GM18508 (cell line): ENCODE results near the gene SDHAF1.
A peak's percentile ranks its signal among the peaks of the same experiment; 100 is the strongest.
"Not testable (repeated sequence)": the region's sequence is repeated elsewhere in the genome, so short reads cannot be mapped to it uniquely, and the experiment has no call there.

Experiments
- ATAC-seq: cut with Tn5 transposase; IDR thresholded peaks from one replicate; pipeline ENCODE4 v1.9.1; 2021; ENCODE audit warnings: moderate number of reproducible peaks; ENCODE audit not compliant: insufficient read depth, unreplicated experiment

Gene SDHAF1

GRCh38 chr19:35995048-35995993 is at the start of gene SDHAF1:
Gene SDHAF1 (plus strand): TSS chr19:35995188. CDS start chr19:35995275, 87 bp downstream.
- ATAC-seq: peak; percentile 49

- no peak for ATAC-seq
Observed at GRCh38 chr19:35946203-35946602, 48.8 kb upstream of the SDHAF1 start.

- no peak for ATAC-seq
Observed at GRCh38 chr19:35949131-35949530, 45.9 kb upstream of the SDHAF1 start.

- no peak for ATAC-seq
Observed at GRCh38 chr19:35955881-35956634, 38.9 kb upstream of the SDHAF1 start.

GRCh38 chr19:35957411-35957810 is 37.6 kb upstream of the SDHAF1 start:
- not testable (repeated sequence) for ATAC-seq

- no peak for ATAC-seq
Observed at GRCh38 chr19:35958660-35959039, 36.3 kb upstream of the SDHAF1 start.

GRCh38 chr19:35959040-35959967 is 35.7 kb upstream of the SDHAF1 start:
- no peak for ATAC-seq

GRCh38 chr19:35959968-35960320 is 35.0 kb upstream of the SDHAF1 start:
- no peak for ATAC-seq

GRCh38 chr19:35960432-35960972 is 34.5 kb upstream of the SDHAF1 start:
- no peak for ATAC-seq

GRCh38 chr19:35963514-35963913 is 31.5 kb upstream of the SDHAF1 start:
- ATAC-seq: no peak

- no peak for ATAC-seq
Observed at GRCh38 chr19:35966771-35967170, 28.2 kb upstream of the SDHAF1 start.

GRCh38 chr19:35973487-35973886 is 21.5 kb upstream of the SDHAF1 start:
- no peak for ATAC-seq

- no peak for ATAC-seq
Observed at GRCh38 chr19:35975608-35976214, 19.3 kb upstream of the SDHAF1 start.

GRCh38 chr19:35977446-35978222 is 17.4 kb upstream of the SDHAF1 start:
- ATAC-seq: no peak

- ATAC-seq: no peak
Observed at GRCh38 chr19:35978271-35978670, 16.7 kb upstream of the SDHAF1 start.

- no peak for ATAC-seq
Observed at GRCh38 chr19:35978832-35979365, 16.1 kb upstream of the SDHAF1 start.

- not testable (repeated sequence) for ATAC-seq
Observed at GRCh38 chr19:35980997-35981396, 14.0 kb upstream of the SDHAF1 start.

GRCh38 chr19:35983177-35983576 is 11.8 kb upstream of the SDHAF1 start:
- no peak for ATAC-seq

- ATAC-seq: no peak
Observed at GRCh38 chr19:35986111-35986510, 8.9 kb upstream of the SDHAF1 start.
